ENCODE data around the gene CAPN10. TPM values are rescaled to one million over a fixed set of nuclear protein-coding genes. Genes with fewer than 3 reads are reported as not detected.
A peak's percentile ranks its signal among the peaks of the same experiment; 100 is the strongest.

CAPN10 gene
- total RNA-seq, 1 experiment from 2014 or later, result 61.3 TPM

- ATAC-seq (no peak), DNase-seq (ENCODE audit: low spot score) (no peak)
- ChIA-PET POLR2A (interaction anchor here (0.6 to 1.0 kb wide), 2 partner anchors 21 to 260 kb away, joined by 3 to 6 read pairs; partner anchors contain the start of gene CAPN10), CTCF (interaction anchor here (0.6 to 3.3 kb wide), 14 partner anchors 8 to 332 kb away, joined by 3 to 40 read pairs (median 4); partner anchors contain the start of genes ANKMY1 and CAPN10)
- Mint-ChIP-seq H3K36me3 (no peaks in the 10 kb centered on the region), H3K27me3 (ENCODE audit: low read depth) (peaks cover 28% of the 10 kb centered on the region), H3K4me1 (peaks cover 29% of the 10 kb centered on the region), H3K4me3 (no peak overlapping the region), H3K27ac (no peak overlapping the region), H3K9me3 (no peaks in the 10 kb centered on the region)
- TF ChIP-seq ATF3 (CRISPR knock-in tag; conservative IDR thresholded peaks at IDR 0.05) (no peak), GABPB1 (CRISPR knock-in tag; IDR thresholded peaks at IDR 0.05) (peak; percentile 98)
These were observed 21.0 kb upstream of the CAPN10 start for GRCh38 chr2:240565333-240566202.

- H3K36me3 Mint-ChIP-seq, result no peaks in the 10 kb centered on the region
- no peak overlapping the region for H3K27ac Mint-ChIP-seq
- H3K4me1 Mint-ChIP-seq, result peaks cover 25% of the 10 kb centered on the region
- ChIA-PET POLR2A (interaction anchor here (1.0 kb wide), 1 partner anchor 20 kb away, joined by 3 read pairs; the partner anchor contains the start of gene CAPN10), CTCF (interaction anchor here (0.6 to 3.3 kb wide), 14 partner anchors 9 to 333 kb away, joined by 3 to 40 read pairs (median 4); partner anchors contain the start of genes ANKMY1 and CAPN10)
- TF ChIP-seq GRHL2 (CRISPR knock-in tag; IDR thresholded peaks at IDR 0.05; ENCODE audit: insufficient replicate concordance, severe bottlenecking) (no peak), ZSCAN18 (CRISPR knock-in tag; IDR thresholded peaks at IDR 0.05) (no peak), ZNF416 (CRISPR knock-in tag; IDR thresholded peaks at IDR 0.05) (no peak), SOX15 (CRISPR knock-in tag; IDR thresholded peaks at IDR 0.05) (no peak), SMAD4 (CRISPR knock-in tag; IDR thresholded peaks at IDR 0.05) (no peak), SP1 (CRISPR knock-in tag; conservative IDR thresholded peaks at IDR 0.05) (peak; percentile 73), KAT7 (CRISPR knock-in tag; IDR thresholded peaks at IDR 0.05; ENCODE audit: borderline replicate concordance) (no peak), E2F5 (CRISPR knock-in tag; IDR thresholded peaks at IDR 0.05) (peak; percentile 25; the same call in 1 of the 2 replicates), ZNF423 (CRISPR knock-in tag; IDR thresholded peaks at IDR 0.05) (peak; percentile 86), AR (CRISPR knock-in tag; IDR thresholded peaks at IDR 0.05) (no peak), GABPB1 (CRISPR knock-in tag; IDR thresholded peaks at IDR 0.05) (no peak), CTCF (IDR thresholded peaks at IDR 0.05) (peak; percentile 94)
- ATAC-seq (peak; percentile 67), DNase-seq (ENCODE audit: low spot score) (peak; percentile 86)
- H3K9me3 Mint-ChIP-seq, result no peaks in the 10 kb centered on the region
- H3K27me3 Mint-ChIP-seq (ENCODE audit: low read depth), result peaks cover 28% of the 10 kb centered on the region
- peak overlapping the region; percentile 69 for H3K4me3 Mint-ChIP-seq
These were observed 20.1 kb upstream of the CAPN10 start for GRCh38 chr2:240566203-240567136.
